Limb (tissue), 2 donors: ENCODE results near the gene PRR35.

Experiments
- DNase-seq, 2 donors: peaks; one replicate each; pipeline ENCODE4 v3.0.0-alpha.2; 2016; ENCODE audit errors: extremely low spot score in 2 of 2

The PRR35 gene

GRCh38 chr16:546909-547770 lies 13.1 kb upstream of the PRR35 start:
- DNase-seq, result peak; percentile 21 to 65

GRCh38 chr16:548586-548985 lies 11.6 kb upstream of the PRR35 start:
- DNase-seq, result no peak

DNA sequence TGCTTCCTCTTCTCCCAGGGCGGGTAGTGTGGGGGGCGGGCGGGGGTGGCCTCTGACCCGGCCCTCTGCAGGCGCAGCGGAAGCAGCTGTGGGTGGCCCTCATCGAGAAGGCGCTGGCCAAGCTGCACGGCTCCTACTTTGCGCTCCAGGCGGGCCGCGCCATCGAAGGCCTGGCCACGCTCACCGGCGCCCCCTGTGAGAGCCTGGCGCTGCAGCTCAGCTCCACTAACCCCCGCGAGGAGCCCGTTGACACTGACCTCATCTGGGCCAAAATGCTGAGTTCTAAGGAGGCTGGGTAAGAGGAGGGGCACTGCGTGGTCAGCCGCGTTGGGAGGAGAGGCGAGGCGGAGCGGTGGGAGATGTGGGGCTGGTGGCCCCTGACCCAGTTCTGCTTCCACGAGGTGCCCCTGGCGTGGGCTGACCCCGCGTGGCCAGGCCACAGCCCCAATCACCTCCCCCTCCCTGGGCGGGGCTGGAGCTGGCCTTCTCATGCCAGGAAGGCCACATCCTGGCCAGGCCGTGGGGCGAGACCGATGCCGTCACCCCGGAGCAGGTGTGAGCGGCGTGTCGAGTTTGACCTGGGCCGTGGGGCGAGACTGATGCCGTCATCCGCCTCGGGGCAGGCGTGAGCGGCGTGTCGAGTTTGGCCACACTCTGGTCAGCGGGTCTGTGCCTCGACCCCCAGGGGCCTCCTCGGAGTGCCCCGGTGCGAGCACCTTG lies 10.5 kb upstream of the PRR35 start:
- no peak for DNase-seq

DNA sequence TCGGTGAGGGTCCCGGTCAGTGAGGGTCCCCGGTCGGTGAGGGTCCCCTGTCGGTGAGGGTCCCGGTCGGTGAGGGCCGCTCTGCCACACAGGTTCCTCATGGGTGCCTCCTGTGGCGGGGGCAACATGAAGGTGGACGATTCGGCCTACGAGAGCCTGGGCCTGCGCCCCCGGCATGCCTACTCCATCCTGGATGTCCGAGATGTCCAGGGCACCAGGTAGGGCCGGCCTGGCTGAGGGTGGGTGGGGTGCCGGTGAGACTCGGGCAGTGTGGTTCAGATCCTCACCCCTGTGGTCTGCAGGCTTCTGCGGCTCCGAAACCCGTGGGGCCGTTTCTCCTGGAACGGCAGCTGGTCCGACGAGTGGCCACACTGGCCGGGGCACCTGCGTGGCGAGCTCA lies 9.0 kb upstream of the PRR35 start:
- no peak for DNase-seq

DNA sequence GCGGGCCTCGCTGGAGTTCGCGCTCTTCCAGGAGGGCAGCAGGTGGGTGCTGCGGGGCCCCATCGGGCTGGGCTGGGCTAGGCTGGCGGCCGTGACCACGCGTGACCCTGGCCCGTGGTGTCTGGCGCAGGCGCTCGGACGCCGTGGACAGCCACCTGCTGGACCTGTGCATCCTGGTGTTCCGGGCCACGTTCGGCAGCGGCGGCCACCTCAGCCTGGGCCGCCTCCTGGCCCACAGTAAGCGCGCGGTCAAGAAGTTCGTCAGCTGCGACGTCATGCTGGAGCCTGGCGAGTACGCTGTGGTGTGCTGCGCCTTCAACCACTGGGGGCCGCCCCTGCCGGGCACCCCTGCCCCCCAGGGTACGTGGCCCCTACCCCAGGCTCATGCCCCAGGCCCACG lies 8.0 kb upstream of the PRR35 start:
- no peak for DNase-seq

DNA sequence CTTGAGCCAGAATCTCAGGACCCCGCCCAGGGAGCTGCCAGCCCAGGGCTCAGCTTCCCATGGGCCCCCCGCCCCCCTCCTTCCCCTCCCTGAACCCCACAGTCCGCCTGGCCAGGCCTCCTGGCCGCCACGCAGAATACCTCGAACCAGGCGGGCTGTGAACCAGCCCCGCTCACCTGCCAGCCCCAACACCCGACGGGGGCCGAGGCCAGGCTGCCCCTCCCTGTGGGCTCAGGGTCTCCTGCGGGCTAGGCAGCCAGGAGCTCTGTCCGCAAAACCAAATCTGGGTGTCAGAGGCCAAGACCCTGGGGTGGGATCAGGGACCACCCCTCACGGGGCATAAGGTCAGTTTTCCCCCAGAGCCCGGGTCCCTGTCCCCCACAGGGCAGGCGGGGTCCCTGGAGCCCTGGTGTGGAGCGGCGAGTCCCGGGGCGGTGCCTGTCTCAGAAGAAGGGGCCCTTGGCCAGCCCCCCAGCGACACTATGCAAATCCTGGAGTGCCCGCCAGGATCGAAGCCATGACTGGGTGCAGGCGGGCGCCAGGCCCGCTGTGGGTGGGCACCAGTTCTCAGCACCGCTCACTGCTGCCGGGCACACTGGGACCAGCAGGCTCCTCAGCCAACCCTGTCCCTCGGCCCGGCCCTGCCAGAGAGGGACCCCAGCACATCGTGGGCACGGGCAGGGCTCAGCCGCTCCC lies 6.4 kb upstream of the PRR35 start:
- no peak for DNase-seq

DNA sequence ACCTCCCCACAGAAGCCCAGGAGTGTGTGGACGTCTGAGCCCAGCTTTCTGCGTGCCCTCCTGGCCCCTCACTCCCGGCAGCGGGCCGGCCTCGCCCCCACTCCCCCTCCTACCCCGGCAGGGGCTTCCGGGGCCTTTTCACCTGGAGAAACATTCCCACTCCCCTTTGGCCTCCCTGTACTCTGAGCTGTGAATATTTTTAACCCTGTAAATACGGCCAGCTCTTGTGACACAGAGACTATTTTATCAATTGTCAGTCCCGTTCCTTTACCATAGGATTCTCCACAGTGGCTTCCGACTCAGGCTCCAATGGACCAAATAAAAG lies 5.9 kb upstream of the PRR35 start:
- DNase-seq, result no peak

DNA sequence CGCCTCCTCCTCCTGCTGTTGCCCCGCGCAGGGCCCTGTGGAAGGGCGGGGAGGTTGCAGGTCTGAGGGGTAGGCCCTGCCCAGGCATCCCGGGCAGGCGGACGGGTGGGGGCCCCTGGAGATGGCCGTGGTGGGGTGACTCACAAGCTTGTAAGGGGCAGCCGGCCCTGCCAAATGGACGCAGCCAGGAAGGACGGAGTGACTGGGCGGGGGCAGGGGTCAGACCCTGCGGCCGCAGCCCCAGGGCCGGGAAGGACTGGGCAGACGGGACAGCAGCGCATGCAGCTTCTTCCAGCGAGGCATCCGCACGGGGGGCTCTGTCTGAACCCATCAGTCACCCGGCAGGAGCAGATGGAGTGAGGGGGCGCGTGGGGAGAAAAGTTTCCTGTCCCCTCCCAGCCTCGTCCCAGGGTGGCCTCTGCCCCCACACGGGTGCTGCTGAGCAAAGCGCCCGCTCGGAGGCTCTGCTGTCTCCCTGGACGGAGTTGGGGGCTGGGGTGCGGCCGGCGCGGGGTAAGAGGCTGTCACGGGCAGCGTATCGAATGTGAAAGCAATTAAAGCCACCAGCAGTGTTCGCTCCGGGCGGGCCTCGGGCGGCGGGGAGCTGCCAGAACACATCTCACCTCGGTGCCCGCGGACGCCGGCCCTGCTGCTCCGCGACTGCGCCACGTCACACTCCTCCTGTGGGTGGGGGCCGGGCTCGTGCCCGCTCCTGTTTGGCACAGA lies 5.4 kb upstream of the PRR35 start:
- no peak for DNase-seq

DNA sequence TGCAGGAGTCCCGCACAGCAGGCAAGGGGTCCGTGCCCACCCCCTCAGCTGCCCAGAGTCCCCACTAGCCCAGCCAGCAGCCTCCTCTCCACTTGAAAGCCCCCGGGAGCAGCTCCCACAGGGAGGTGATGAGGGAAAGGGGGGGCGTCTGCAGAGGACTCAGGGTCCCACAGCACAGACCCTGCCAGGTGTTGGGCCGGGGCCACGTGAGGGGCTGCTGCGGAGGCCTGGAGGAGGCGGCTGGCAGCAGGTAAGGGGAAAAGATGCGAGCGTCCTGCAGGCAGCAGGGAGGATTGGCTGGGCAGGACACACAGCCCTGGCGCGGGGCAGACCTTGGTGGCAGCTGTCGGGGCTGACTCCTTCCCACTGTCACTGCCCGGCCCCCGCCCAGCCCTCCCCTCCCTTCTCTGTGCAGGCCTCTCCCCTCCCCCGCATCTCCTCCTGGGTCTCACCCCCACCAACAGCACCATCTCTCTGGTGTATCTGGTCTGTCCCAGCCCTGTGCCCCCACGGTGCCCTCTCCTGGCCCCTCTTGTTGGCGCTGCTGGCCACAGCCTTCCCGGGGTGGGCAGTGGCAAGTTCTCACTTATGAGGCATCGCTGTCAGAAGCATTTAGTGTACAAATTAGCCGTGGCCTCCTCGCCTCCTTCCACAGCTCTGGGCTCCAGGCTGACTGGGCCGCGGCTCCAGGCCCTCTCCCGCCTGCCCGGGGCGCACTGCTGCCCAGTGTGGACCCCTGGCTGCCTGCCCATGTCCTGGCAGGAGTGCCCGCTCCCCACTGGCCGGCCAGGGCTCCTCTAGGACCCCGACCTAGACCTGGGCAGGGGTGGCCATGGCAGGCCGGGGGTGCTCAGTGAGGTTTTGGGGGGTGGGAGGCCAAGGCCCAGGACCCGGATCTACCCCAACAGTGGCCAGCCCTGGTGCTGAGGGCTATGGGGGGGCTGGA lies 4.4 kb upstream of the PRR35 start:
- no peak for DNase-seq

DNA sequence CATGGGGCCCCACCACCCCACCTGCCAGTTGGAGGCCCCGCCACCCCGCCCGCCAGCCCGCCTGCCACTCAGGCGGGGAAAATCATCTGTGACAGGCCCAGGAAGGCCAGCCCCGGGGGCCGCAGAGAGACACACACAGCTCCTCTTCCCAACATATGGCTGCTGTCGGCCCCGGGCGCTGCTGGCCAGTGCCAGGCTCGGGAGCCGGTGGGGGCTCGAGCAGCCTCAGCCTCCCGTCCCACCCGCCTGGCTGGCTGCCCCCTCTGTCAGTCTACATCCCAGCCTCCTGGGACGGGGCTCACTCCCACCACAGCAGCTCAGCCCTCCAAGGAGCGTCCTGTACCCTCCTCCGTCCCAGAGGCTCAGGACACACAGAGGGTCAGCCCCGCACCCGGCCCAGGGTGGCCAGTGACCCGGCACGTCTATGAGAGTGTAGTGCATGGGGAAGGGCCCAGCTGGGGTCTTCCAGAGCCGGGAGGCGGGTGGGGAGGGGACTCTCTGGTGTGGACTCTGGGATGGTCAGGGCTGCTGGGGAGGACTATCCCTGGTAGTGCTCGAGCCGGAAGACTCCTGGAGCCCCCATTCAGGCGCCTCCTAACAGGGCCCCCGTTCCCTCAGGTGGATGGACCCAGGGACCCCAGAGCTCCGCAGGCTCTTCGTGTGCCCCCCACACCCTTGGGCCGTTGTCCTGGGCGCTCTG lies 3.6 kb upstream of the PRR35 start:
- DNase-seq, result no peak

DNA sequence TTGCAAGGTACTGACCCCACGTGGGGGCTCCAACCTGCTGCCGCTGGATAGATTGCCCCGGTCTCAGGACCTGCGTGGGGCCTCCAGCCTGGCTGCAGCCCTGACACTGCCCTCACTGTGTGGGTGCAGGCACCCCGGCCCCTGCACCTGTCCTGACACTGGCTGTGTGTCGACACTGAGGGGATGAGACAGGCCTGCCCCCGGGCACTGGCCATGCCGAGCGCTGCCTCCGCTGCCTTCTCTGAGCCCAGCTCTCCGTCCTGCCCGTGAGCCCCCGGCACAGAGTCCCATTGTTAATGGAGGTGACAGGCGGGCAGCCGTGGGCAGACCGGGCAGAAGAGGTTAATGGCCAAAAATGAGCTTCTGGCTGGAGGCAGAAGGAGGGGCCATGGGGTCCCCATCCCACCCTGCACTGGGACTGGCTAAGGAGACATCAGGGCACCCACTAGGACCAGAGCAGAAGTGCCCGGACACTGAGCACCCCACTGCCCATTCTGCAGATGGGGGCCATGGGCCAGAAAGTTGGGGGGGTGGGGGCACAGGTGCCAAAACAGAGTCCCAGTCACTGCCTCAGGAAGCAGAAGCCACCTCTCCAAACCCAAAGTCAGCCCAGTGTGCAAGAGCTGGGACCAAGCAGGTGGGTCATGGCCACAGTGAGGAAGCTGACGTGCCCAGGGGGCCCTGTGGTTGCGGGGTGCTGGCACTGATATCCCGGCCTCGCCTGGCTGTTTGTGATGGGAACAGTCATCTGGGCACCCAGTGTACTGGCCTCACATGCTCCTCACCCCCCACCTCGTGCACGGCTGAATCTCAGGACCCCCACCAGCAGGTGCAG lies 2.5 kb upstream of the PRR35 start:
- no peak for DNase-seq

DNA sequence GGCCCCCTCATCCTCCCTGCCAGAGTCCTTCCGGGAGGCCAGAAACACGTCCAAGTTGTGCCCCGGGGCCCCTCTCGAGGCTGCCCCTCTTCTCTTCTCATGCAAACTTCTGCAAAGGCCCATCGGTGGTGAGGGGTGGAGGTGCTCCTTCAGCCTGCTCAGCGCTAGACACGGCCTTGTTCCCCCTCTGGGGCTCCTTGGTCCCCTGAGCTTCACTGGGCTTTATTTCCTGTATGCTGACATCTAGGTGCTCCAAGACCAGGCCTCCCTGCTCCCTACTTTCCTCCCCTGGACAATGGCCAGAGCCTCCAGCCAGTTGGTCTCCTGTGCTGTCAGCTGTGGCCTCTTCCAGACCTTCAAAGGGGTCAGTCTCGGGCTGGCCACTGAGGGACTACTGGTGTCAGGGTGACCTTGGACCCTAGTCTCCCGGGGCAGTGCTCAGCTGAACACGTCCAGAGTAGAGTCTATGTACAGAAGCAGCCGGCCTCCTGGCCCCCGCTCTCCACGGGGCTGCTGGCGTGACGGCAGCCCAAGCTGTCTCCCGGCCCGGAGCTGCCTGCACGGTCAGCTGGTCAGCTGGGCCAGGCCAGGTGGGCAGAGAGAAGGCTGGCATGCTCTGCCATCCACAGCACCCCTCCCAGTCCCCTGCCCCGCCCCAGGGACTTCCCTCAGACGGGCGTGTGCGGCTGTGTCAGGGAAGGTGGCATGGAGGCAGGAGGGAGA lies 1.7 kb upstream of the PRR35 start:
- no peak for DNase-seq

GRCh38 chr16:559021-559380 lies 1.2 kb upstream of the PRR35 start:
- no peak for DNase-seq

GRCh38 chr16:559411-560203 lies 587 bp upstream of the PRR35 start:
- no peak for DNase-seq

GRCh38 chr16:560701-561412 lies 663 bp downstream of the PRR35 start:
- no peak for DNase-seq

GRCh38 chr16:561413-561794 lies 1.2 kb downstream of the PRR35 start:
- no peak for DNase-seq
